HG03103 (cell line): ENCODE results near the gene KLHL22.

Source experiments
- ATAC-seq: cut with Tn5 transposase; IDR thresholded peaks from one replicate; pipeline ENCODE4 v1.9.1; 2021; ENCODE audit warnings: low read depth; ENCODE audit not compliant: unreplicated experiment

The KLHL22 gene

GRCh38 chr22:20436307-20436767, 59.3 kb downstream of the KLHL22 start:
- no peak for ATAC-seq

- no peak for ATAC-seq
These were observed 59.9 kb downstream of the KLHL22 start for GRCh38 chr22:20435436-20436306.

- no peak for ATAC-seq
These were observed 60.8 kb downstream of the KLHL22 start for GRCh38 chr22:20434773-20435172.

- no peak for ATAC-seq
These were observed 61.3 kb downstream of the KLHL22 start for GRCh38 chr22:20434264-20434751.

GRCh38 chr22:20433686-20434241, 61.8 kb downstream of the KLHL22 start:
- no peak for ATAC-seq

- ATAC-seq, result no peak
These were observed 62.4 kb downstream of the KLHL22 start for GRCh38 chr22:20433191-20433590.

GRCh38 chr22:20432244-20432686, 63.3 kb downstream of the KLHL22 start:
- no peak for ATAC-seq

GRCh38 chr22:20431511-20432192, 63.9 kb downstream of the KLHL22 start:
- no peak for ATAC-seq

- ATAC-seq, result no peak
These were observed 64.7 kb downstream of the KLHL22 start for GRCh38 chr22:20430720-20431510.

- ATAC-seq, result no peak
These were observed 65.4 kb downstream of the KLHL22 start for GRCh38 chr22:20430101-20430719.

GRCh38 chr22:20429254-20430100, 66.1 kb downstream of the KLHL22 start:
- ATAC-seq, result no peak

GRCh38 chr22:20428496-20429253, 66.9 kb downstream of the KLHL22 start:
- ATAC-seq, result no peak

- no peak for ATAC-seq
These were observed 67.6 kb downstream of the KLHL22 start for GRCh38 chr22:20427945-20428417.

- no peak for ATAC-seq
These were observed 68.3 kb downstream of the KLHL22 start for GRCh38 chr22:20427104-20427944.

- ATAC-seq, result no peak
These were observed 69.4 kb downstream of the KLHL22 start for GRCh38 chr22:20426259-20426615.

- no peak for ATAC-seq
These were observed 69.9 kb downstream of the KLHL22 start for GRCh38 chr22:20425566-20426258.
